Lung (tissue), 12 donors: ENCODE measurements around the gene RCOR3. TPM values are rescaled to one million over a fixed set of nuclear protein-coding genes. Genes with fewer than 3 reads are reported as not detected.

ENCODE experiments used
- ATAC-seq: fragments of 200-7000 bp; cut with Tn5 transposase; one replicate; pipeline ENCODE4 v1.9.1; 2020; ENCODE audit warnings: moderate number of reproducible peaks; ENCODE audit not compliant: insufficient read depth, low FRiP score
- DNase-seq, 3 donors: peaks; one replicate each; pipeline ENCODE4 v3.0.0-alpha.2; 2013 to 2017
- H3K27ac ChIP-seq, 2 donors: one replicate each; pipeline ENCODE4 v1.5.1; 2013; ENCODE audit warnings: mild to moderate bottlenecking in 2 of 2, moderate library complexity in 2 of 2, control low read depth in 1 of 2, inconsistent platforms in 1 of 2, low read depth in 1 of 2, low read length in 1 of 2
- H3K27me3 ChIP-seq, 3 donors: one replicate each; pipeline ENCODE4 v1.5.1; 2013; ENCODE audit warnings: low read length in 2 of 3; ENCODE audit not compliant: control insufficient read depth in 3 of 3, insufficient read depth in 3 of 3
- H3K36me3 ChIP-seq, 4 donors: one replicate each; pipeline ENCODE4 v1.5.1; 2013; ENCODE audit warnings: low read length in 4 of 4, mild to moderate bottlenecking in 1 of 4, moderate library complexity in 1 of 4; ENCODE audit not compliant: control insufficient read depth in 4 of 4, insufficient read depth in 4 of 4
- H3K4me1 ChIP-seq, 5 donors: one replicate each; pipeline ENCODE4 v1.5.1; 2013; ENCODE audit warnings: low read length in 5 of 5, mild to moderate bottlenecking in 2 of 5, moderate library complexity in 1 of 5; ENCODE audit not compliant: control insufficient read depth in 5 of 5, insufficient read depth in 5 of 5
- H3K4me3 ChIP-seq: one replicate; pipeline ENCODE4 v1.5.1; 2013; ENCODE audit warnings: mild to moderate bottlenecking, control low read depth, moderate library complexity
- H3K9ac ChIP-seq, 2 donors: one replicate each; pipeline ENCODE4 v1.5.1; 2013; ENCODE audit warnings: low read length in 2 of 2, control low read depth in 1 of 2; ENCODE audit not compliant: insufficient read depth in 1 of 2
- H3K9me3 ChIP-seq, 4 donors: one replicate each; pipeline ENCODE4 v1.5.1; 2013; ENCODE audit warnings: low read length in 3 of 4, mild to moderate bottlenecking in 1 of 4, moderate library complexity in 1 of 4; ENCODE audit not compliant: control insufficient read depth in 4 of 4, insufficient read depth in 3 of 4
- WGBS, 2 donors: extraction: QIAGEN DNeasy Blood & Tissue Kit; methylation state at CpG; one replicate each; pipeline ENCODE4 v1.1.7; 2013; 5-methylcytosine and 5-hydroxymethylcytosine counted together
- polyA plus RNA-seq, 2 donors: library from polyadenylated mRNA; stranded (reverse); fragments of 200-250 nt; gene quantifications; one replicate each; pipeline ENCODE4 v1.2.1, GENCODE V29; 2013
- total RNA-seq, 2 donors: library from RNA; depleted of rRNA in 1 of 2; stranded (reverse); fragments of >200 nt in 1 of 2; gene quantifications; one replicate each; pipeline ENCODE4 v1.2.1, GENCODE V29; 2014 to 2021
- TF ChIP-seq, protein P1 (sequence below): IDR thresholded peaks from 2 replicates; pipeline ENCODE4 v1.5.1; 2012; ENCODE audit warnings: mild to moderate bottlenecking; ENCODE audit errors: control extremely low read depth, extremely low read depth
- donor health status: control.
- donor health status: control.
- donor health status: Bipolar disorder and iron deficiency.
- donor health status: healthy.
- donor health status: DM: yes; HTN: yes; CAD: no.

Gene RCOR3
- total and polyA plus RNA-seq, 4 donors: 16.6 to 102 (median 34.4) TPM

DNA sequence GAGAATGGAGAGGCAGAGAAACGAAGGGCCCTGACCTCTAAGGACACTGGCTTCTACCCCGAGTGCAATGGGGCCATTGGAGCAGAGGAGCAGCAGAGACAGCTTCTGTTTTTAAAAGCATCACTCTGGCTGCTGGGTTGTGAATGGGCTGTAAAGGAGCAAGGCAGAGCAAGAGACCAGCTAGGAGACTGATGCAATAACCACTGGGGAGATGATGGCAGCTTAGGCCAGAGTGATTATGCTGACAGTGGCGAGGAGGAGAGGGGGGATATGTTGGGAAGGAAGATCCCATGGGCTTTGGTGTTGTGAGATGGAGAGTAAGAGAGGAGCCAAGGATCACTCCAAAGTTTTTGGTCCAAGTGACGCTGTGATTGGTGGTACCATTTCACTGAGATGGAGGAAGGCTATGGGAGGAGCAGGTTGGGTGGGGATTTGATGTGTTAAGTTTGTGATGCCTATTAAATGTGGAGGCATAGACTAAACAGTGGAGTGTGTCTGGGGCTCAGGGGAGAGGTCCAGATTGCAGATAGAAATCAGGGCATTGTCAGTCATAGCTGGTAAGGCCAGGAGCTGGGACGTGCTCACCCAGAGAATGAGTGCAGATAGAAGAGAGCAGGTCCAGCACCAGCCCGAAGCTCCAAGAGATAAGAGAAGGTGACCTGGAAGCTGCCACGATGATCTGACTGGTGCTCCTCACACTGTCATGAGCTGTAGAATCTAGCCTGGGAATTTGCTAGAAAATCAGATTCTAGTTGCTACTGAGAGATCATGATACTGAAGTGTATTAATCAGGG, 78.5 kb downstream of the RCOR3 start:
- TF ChIP-seq, protein P1, sequence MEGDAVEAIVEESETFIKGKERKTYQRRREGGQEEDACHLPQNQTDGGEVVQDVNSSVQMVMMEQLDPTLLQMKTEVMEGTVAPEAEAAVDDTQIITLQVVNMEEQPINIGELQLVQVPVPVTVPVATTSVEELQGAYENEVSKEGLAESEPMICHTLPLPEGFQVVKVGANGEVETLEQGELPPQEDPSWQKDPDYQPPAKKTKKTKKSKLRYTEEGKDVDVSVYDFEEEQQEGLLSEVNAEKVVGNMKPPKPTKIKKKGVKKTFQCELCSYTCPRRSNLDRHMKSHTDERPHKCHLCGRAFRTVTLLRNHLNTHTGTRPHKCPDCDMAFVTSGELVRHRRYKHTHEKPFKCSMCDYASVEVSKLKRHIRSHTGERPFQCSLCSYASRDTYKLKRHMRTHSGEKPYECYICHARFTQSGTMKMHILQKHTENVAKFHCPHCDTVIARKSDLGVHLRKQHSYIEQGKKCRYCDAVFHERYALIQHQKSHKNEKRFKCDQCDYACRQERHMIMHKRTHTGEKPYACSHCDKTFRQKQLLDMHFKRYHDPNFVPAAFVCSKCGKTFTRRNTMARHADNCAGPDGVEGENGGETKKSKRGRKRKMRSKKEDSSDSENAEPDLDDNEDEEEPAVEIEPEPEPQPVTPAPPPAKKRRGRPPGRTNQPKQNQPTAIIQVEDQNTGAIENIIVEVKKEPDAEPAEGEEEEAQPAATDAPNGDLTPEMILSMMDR: no peak
- peaks cover 0 to 5% (median 0%) of the 10 kb centered on the region in 5 donors for H3K4me1 ChIP-seq
- H3K36me3 ChIP-seq: no peaks in the 10 kb centered on the region
- no peak overlapping the region for H3K9ac ChIP-seq
- no peaks in the 10 kb centered on the region for H3K27me3 ChIP-seq
- DNase-seq (no peak), ATAC-seq (no peak)
- no peak overlapping the region for H3K27ac ChIP-seq
- no peaks in the 10 kb centered on the region for H3K9me3 ChIP-seq
- H3K4me3 ChIP-seq: no peak overlapping the region
- 89% methylated on average over 7 of the region's 7 CpGs for WGBS, 2 donors

DNA sequence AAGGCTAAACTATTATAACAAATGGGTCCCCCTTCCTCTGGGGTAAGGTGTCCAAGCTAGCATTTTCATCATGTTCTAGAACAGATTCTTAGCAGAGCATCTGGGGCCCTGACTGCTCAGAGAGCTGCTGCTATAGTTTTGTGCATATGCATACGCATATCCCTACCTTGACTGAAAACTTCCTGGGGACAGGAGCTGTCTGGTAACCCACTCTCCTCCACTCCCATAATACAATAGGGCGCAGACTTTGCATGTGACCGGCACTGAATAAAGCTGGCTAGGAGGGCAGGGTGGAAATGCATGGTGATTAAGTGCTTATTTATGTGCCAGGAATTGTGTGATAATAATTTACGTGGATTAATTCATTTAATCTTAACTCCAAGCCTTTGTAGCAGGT, 79.1 kb downstream of the RCOR3 start:
- WGBS, 2 donors: 94 to 96% methylated on average over 4 of the region's 4 CpGs
- TF ChIP-seq, protein P1: no peak
- Histone ChIP-seq H3K27ac (no peak overlapping the region), H3K9ac (no peak overlapping the region), H3K4me3 (no peak overlapping the region), H3K9me3 (no peaks in the 10 kb centered on the region), H3K36me3 (no peaks in the 10 kb centered on the region), H3K4me1 (peaks cover 0 to 5% (median 0%) of the 10 kb centered on the region in 5 donors), H3K27me3 (no peaks in the 10 kb centered on the region)
- no peak for DNase-seq
- ATAC-seq: no peak

DNA sequence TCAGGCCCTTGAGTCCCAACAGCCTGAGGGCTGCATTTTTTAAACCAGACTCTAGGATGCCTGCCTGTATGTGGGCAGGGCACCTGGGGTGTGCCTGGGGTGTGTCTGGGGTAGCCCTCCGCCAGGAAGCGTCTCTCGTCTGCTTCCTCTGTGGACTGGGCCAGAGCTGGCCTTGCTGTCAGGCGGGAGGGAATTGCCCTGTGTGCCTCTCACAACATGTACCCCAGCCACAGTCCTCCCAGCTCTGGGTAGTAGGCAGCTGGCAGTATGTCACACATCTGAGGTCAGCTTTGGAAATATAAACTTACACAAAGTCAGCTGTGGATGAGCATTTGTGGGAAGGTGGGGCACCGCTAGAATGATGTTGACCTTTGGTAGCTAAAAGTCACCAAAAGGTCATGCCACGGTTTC, 80.5 kb downstream of the RCOR3 start:
- 66 to 73% methylated on average over 6 of the region's 6 CpGs for WGBS, 2 donors
- H3K27me3 ChIP-seq: no peaks in the 10 kb centered on the region
- no peaks in the 10 kb centered on the region for H3K9me3 ChIP-seq
- no peak overlapping the region for H3K4me3 ChIP-seq
- TF ChIP-seq, protein P1: no peak
- H3K27ac ChIP-seq: no peak overlapping the region
- ATAC-seq (no peak), DNase-seq (no peak)
- no peaks in the 10 kb centered on the region for H3K36me3 ChIP-seq
- H3K4me1 ChIP-seq: peaks cover 0 to 5% (median 0%) of the 10 kb centered on the region in 5 donors
- no peak overlapping the region for H3K9ac ChIP-seq
